Hepatocyte (in vitro differentiated cells): ENCODE measurements around the gene SSRP1. TPM values are rescaled to one million over a fixed set of nuclear protein-coding genes. Genes with fewer than 3 reads are reported as not detected.

Experiments
- DNase-seq: peaks from one replicate; pipeline ENCODE4 v3.0.0-alpha.2; 2016; ENCODE audit warnings: low spot score
- H2AFZ ChIP-seq: fragments of 200-600 bp; sonication (generic); 2 replicates; pipeline ENCODE4 v1.6.0; 2016; ENCODE audit warnings: antibody characterized with exemption, mild to moderate bottlenecking
- H3K27ac ChIP-seq: fragments of 200-600 bp; sonication (generic); 2 replicates; pipeline ENCODE4 v1.5.1; 2016; ENCODE audit warnings: mild to moderate bottlenecking
- H3K27me3 ChIP-seq: fragments of 200-600 bp; sonication (generic); 2 replicates; pipeline ENCODE4 v1.6.1; 2016
- H3K36me3 ChIP-seq: fragments of 200-600 bp; sonication (generic); replicated peaks from 2 replicates; pipeline ENCODE4 v1.5.1; 2016; ENCODE audit warnings: low read depth; ENCODE audit not compliant: insufficient read depth
- H3K4me1 ChIP-seq: fragments of 200-600 bp; sonication (generic); 2 replicates; pipeline ENCODE4 v1.5.1; 2016; ENCODE audit warnings: mild to moderate bottlenecking, moderate library complexity; ENCODE audit not compliant: insufficient read depth
- H3K4me2 ChIP-seq: fragments of 200-600 bp; sonication (generic); 2 replicates; pipeline ENCODE4 v1.6.0; 2016
- H3K4me3 ChIP-seq: fragments of 200-600 bp; sonication (generic); 2 replicates; pipeline ENCODE4 v1.5.1; 2016; ENCODE audit warnings: mild to moderate bottlenecking
- H3K79me2 ChIP-seq: fragments of 200-600 bp; sonication (generic); 2 replicates; pipeline ENCODE4 v1.6.0; 2017; ENCODE audit warnings: mild to moderate bottlenecking
- H3K9me2 ChIP-seq: fragments of 200-600 bp; sonication (generic); replicated peaks from 2 replicates; pipeline ENCODE4 v1.6.0; 2017; ENCODE audit warnings: mild to moderate bottlenecking; ENCODE audit not compliant: insufficient read depth
- H3K9me3 ChIP-seq: fragments of 200-600 bp; sonication (generic); 2 replicates; pipeline ENCODE4 v1.5.1; 2016; ENCODE audit warnings: low read depth, mild to moderate bottlenecking
- H4K20me1 ChIP-seq: fragments of 200-600 bp; sonication (generic); 2 replicates; pipeline ENCODE4 v1.6.0; 2016; ENCODE audit warnings: mild to moderate bottlenecking; ENCODE audit not compliant: insufficient read depth, poor library complexity, severe bottlenecking
- EZH2 ChIP-seq: fragments of 200-600 bp; sonication (generic); IDR thresholded peaks from 2 replicates; pipeline ENCODE4 v1.6.1; 2016; ENCODE audit warnings: antibody characterized with exemption, mild to moderate bottlenecking, borderline replicate concordance
- EZH2phosphoT487 ChIP-seq: fragments of 200-600 bp; sonication (generic); IDR thresholded peaks from one replicate; pipeline ENCODE4 v1.6.1; 2018; ENCODE audit warnings: antibody characterized with exemption, mild to moderate bottlenecking, low read depth, moderate library complexity; ENCODE audit not compliant: unreplicated experiment, severe bottlenecking
- WGBS: methylation state at CpG from one replicate; pipeline ENCODE4 v1.1.6; 2016; ENCODE audit warnings: low lambda C conversion rate; ENCODE audit errors: missing lambda C conversion rate; 5-methylcytosine and 5-hydroxymethylcytosine counted together
- polyA plus RNA-seq: library from polyadenylated mRNA; unstranded; fragments of >200 nt; fragmentation: Nextera tagmentation; extraction: Ambion mirVana; gene quantifications from 2 replicates; pipeline ENCODE4 v1.2.1, GENCODE V29; 2016
- total RNA-seq: library from RNA; depleted of rRNA; stranded (reverse); fragments of >200 nt; gene quantifications from 2 replicates; pipeline ENCODE4 v1.2.3, GENCODE V29; 2014
- TF ChIP-seq, protein P1 (sequence below): fragments of 200-600 bp; sonication (generic); IDR thresholded peaks from 2 replicates; pipeline ENCODE4 v1.5.1; 2016; ENCODE audit warnings: antibody characterized with exemption, mild to moderate bottlenecking; ENCODE audit not compliant: poor library complexity

The SSRP1 gene
- total and polyA plus RNA-seq, 2 experiments from 2014 or later = 34.0 to 64.6 TPM

DNA sequence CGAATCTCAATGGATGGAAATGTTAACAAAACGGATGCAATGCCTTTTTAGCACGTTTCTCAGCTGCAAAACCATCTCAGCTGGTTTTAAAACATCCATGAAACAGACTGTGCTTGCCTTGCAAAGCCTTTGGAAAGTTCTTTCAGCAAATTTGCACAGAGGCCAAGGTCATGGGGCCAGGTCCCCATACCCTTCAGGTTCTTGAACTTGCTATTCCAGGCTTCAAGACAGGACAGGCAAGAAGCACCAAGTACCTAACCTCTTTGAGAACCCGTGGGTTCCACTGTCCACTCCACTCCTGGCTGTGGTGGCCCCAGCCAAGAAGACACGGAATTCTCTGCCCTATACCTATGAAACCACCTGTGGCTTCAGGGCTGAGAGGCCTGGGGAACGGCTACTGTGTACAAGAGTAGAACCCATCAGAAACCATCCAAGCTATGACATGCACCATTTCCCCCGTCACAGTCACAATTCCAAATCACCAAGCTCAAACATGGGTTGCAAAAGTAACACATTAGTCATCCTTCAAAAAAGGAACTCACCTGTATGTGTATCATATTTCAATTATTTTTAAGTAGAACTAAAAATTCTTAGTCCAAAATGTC is 27.9 kb downstream of the SSRP1 start:
- Histone ChIP-seq H3K4me3 (no peak overlapping the region), H3K4me2 (peak overlapping the region; percentile 54), H3K27me3 (no peaks in the 10 kb centered on the region), H3K36me3 (no peaks in the 10 kb centered on the region), H3K4me1 (peaks cover 35% of the 10 kb centered on the region), H4K20me1 (peaks cover 30% of the 10 kb centered on the region), H3K9me2 (no peaks in the 10 kb centered on the region), H3K9me3 (no peaks in the 10 kb centered on the region), H2AFZ (no peak overlapping the region), H3K27ac (no peak overlapping the region), H3K79me2 (peaks cover 70% of the 10 kb centered on the region)
- 83% methylated on average over 7 of the region's 7 CpGs for WGBS
- DNase-seq = no peak
- no peak for TF ChIP-seq EZH2

DNA sequence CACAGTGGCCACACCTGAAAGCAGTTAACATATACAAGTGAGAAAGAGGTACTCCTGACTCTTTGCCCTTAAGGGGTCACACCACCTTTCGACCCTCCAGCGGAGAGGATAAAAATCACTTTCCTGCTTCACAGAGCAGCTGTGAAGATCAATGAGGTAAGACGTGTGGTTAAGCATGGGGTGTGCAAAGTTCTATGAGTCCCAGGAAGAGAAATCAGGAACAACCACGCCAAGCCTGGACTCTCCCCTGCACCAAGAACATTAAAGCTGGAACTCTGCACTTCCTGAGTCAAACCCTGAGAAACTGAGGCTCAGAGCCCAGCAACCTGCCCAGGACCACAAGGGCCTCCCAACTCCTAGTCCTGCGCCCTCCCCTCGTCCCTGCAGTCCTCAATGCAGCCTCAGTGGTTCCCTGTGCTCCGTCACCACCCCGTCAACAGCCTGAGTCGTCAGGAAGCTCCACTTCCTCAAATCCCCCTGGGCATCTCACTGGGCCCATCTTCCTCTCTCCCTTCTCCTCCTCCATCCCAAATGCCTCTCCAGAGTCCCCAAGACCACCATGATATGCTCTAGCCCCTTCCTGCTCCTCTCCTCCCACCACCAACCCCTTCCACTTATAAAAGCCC is 28.6 kb downstream of the SSRP1 start:
- peaks cover 29% of the 10 kb centered on the region for H3K4me1 ChIP-seq
- no peak overlapping the region for H3K4me3 ChIP-seq
- TF ChIP-seq EZH2 (no peak), EZH2phosphoT487 (no peak)
- TF ChIP-seq, protein P1, sequence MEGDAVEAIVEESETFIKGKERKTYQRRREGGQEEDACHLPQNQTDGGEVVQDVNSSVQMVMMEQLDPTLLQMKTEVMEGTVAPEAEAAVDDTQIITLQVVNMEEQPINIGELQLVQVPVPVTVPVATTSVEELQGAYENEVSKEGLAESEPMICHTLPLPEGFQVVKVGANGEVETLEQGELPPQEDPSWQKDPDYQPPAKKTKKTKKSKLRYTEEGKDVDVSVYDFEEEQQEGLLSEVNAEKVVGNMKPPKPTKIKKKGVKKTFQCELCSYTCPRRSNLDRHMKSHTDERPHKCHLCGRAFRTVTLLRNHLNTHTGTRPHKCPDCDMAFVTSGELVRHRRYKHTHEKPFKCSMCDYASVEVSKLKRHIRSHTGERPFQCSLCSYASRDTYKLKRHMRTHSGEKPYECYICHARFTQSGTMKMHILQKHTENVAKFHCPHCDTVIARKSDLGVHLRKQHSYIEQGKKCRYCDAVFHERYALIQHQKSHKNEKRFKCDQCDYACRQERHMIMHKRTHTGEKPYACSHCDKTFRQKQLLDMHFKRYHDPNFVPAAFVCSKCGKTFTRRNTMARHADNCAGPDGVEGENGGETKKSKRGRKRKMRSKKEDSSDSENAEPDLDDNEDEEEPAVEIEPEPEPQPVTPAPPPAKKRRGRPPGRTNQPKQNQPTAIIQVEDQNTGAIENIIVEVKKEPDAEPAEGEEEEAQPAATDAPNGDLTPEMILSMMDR = no peak
- 83% methylated on average over 9 of the region's 9 CpGs for WGBS
- H4K20me1 ChIP-seq = peaks cover 30% of the 10 kb centered on the region
- H3K79me2 ChIP-seq = peaks cover 70% of the 10 kb centered on the region
- H3K4me2 ChIP-seq = peak overlapping the region; percentile 54
- DNase-seq = no peak
- no peaks in the 10 kb centered on the region for H3K9me3 ChIP-seq
- H3K36me3 ChIP-seq = no peaks in the 10 kb centered on the region
- no peaks in the 10 kb centered on the region for H3K27me3 ChIP-seq
- no peak overlapping the region for H2AFZ ChIP-seq
- no peaks in the 10 kb centered on the region for H3K9me2 ChIP-seq
- H3K27ac ChIP-seq = no peak overlapping the region

DNA sequence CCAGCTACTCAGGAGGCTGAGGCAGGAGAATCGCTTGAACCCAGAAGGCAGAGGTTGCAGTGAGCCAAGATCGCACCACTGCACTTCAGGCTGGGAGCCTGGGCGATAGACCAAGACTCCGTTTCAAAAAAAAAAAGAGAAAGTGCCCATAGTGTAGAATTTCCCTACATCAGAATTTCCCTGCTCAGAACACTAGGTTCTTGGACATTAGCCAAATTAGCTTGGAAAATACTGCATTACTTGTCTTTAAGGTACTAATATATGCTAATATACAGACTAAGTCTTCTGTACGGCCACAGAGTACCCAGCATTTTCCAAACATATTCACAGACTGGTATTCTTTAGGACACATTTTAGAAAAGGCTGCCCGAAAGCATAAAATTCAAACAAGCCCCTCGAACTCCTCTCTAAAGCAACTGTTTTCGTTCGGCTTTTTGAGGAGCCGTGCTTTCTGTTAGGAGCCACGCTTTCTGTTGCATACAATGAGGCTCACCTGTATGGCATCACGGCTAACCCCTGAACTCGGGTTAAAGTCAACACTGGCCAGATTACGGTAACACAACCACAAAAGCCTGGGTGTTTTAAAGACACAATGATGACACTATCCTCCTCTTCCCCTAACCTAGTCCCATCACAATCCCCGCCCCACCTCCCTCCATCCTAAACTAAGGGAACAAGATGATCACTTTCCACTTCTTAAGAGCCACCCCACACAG is 29.4 kb downstream of the SSRP1 start:
- DNase-seq = no peak
- Histone ChIP-seq H3K4me2 (peak overlapping the region; percentile 54), H3K36me3 (no peaks in the 10 kb centered on the region), H3K27ac (no peak overlapping the region), H3K9me3 (no peaks in the 10 kb centered on the region), H3K27me3 (no peaks in the 10 kb centered on the region), H2AFZ (no peak overlapping the region), H3K9me2 (no peaks in the 10 kb centered on the region), H3K4me3 (no peak overlapping the region), H4K20me1 (peaks cover 30% of the 10 kb centered on the region), H3K4me1 (peaks cover 24% of the 10 kb centered on the region), H3K79me2 (peaks cover 70% of the 10 kb centered on the region)
- 79% methylated on average over 15 of the region's 15 CpGs for WGBS
- TF ChIP-seq EZH2 (no peak), EZH2phosphoT487 (no peak)
- TF ChIP-seq, protein P1 = no peak

DNA sequence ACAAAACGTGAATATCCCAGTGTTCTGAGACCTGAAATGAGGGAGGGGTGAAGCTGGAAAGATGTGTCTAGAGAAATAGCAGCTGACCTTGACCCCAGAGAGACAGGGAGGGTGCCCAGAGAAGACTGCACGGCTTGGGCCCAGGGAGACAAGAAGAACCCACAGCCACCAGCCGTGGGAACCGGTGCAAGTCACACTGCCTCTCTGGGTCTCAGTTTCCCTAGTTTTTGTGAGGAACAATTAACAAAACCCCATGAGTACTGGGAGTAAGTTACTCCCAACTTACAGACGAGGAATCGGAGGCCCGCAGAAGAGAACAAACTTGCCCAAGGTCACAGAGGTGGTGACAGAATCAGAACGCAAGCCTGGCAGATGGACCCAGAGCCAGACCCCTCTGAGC is 30.2 kb downstream of the SSRP1 start:
- Histone ChIP-seq H3K27me3 (no peaks in the 10 kb centered on the region), H4K20me1 (peaks cover 23% of the 10 kb centered on the region), H3K9me3 (no peaks in the 10 kb centered on the region), H3K4me2 (peak overlapping the region; percentile 54), H3K79me2 (peaks cover 66% of the 10 kb centered on the region), H3K9me2 (no peaks in the 10 kb centered on the region), H3K4me3 (no peak overlapping the region), H3K4me1 (peaks cover 17% of the 10 kb centered on the region), H3K36me3 (peaks cover 7% of the 10 kb centered on the region), H3K27ac (no peak overlapping the region), H2AFZ (no peak overlapping the region)
- TF ChIP-seq, protein P1 = no peak
- TF ChIP-seq EZH2 = no peak
- no peak for TF ChIP-seq EZH2phosphoT487
- DNase-seq = no peak
- WGBS = 83% methylated on average over 8 of the region's 8 CpGs
